ENCODE measurements around the gene ABHD12. TPM values are rescaled to one million over a fixed set of nuclear protein-coding genes. Genes with fewer than 3 reads are reported as not detected.

The ABHD12 gene
- total RNA-seq, 2 donors from 2014 or later: 20.7 to 40.6 TPM

GRCh38 chr20:25351024-25351360 is 39.6 kb downstream of the ABHD12 start:
- Histone ChIP-seq H3K36me3 (no peaks in the 10 kb centered on the region), H3K27ac (no peak overlapping the region), H3K27me3 (no peaks in the 10 kb centered on the region), H3K4me1 (peaks cover 0 to under 1% of the 10 kb centered on the region in 2 donors), H3K4me3 (no peak overlapping the region), H3K9me3 (no peaks in the 10 kb centered on the region)
- no peak for DNase-seq (ENCODE audit: low spot score)
- TF ChIP-seq CTCF (IDR thresholded peaks at IDR 0.05): no peak

- Histone ChIP-seq H3K36me3 (no peaks in the 10 kb centered on the region), H3K4me3 (no peak overlapping the region), H3K27me3 (no peaks in the 10 kb centered on the region), H3K9me3 (no peaks in the 10 kb centered on the region), H3K27ac (no peak overlapping the region), H3K4me1 (no peaks in the 10 kb centered on the region)
- no peak for TF ChIP-seq CTCF (IDR thresholded peaks at IDR 0.05)
- no peak for DNase-seq (ENCODE audit: low spot score)
Measured at GRCh38 chr20:25346349-25346748, 44.3 kb downstream of the ABHD12 start.

- TF ChIP-seq CTCF (IDR thresholded peaks at IDR 0.05): no peak
- Histone ChIP-seq H3K27me3 (no peaks in the 10 kb centered on the region), H3K36me3 (no peaks in the 10 kb centered on the region), H3K9me3 (no peaks in the 10 kb centered on the region), H3K4me3 (no peak overlapping the region), H3K27ac (no peak overlapping the region), H3K4me1 (no peaks in the 10 kb centered on the region)
- DNase-seq (ENCODE audit: low spot score): no peak
Measured at GRCh38 chr20:25345721-25346120, 44.9 kb downstream of the ABHD12 start.

DNA sequence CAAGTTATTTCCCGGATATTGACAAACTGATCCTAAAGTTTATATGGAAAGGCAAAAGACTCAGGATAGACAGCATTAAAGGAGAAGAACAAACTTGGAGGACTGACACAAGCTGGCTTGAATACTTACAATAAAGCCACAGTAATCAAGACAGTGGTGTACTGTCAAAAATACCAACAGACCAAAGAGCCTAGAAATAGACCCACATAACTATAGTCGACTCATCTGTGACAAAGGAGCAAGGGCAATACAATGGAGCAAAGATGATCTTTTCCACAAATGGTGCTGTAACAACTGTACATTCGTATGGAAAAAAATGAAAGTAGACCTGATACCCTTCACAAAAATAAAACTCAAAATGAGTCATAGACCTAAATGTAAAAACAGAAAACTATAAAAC is 46.0 kb downstream of the ABHD12 start:
- TF ChIP-seq CTCF (IDR thresholded peaks at IDR 0.05): no peak
- Histone ChIP-seq H3K27ac (no peak overlapping the region), H3K4me1 (no peaks in the 10 kb centered on the region)

DNA sequence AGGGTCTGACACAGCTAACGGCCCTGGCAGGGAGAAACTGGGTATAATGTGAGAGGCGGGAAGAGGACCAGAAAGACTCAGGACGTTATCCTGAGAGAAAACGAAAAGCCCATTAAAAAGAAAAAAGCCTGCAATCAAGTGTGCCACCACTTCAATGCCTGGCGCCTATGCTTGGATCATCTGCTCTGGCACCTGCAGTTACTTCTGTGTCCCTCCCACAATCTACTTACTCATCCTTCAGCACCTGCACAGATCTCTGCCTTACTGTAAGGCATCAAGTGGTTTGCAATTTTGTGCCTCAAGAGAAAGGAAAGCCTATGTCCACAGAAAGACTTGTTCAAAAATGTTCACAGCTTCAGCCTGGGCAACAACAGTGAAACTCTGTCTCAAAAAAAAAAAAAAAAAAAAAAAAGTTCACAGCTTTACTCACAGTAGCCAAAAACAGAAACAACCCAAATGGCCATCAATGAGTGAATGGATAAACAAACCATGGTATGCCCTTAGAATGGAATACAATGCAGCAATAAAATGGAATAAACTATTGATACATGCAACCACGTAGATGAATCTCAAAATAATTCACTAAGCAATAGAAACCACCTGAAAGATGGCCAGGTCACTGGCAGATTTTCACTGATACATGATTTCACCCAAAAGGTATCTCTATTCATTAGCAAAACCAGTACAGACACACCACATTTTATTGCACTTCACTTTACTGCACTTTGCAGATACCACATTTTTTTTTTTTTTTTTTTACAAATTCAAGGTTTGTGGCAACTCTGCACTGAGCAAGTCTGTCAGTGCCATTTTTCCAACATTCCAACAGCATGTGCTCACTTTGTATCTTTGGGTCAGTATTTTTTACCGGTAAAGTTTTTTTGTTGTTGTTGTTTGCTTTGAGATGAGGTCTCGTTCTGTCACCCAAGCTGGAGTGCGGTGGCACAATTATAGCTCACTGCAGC is 48.6 kb downstream of the ABHD12 start:
- H3K27ac ChIP-seq: no peak overlapping the region
- H3K4me1 ChIP-seq: no peaks in the 10 kb centered on the region
- H3K9me3 ChIP-seq: no peaks in the 10 kb centered on the region
- DNase-seq (ENCODE audit: low spot score): no peak
- no peak for TF ChIP-seq CTCF (IDR thresholded peaks at IDR 0.05)
- H3K4me3 ChIP-seq: no peak overlapping the region
- H3K27me3 ChIP-seq: no peaks in the 10 kb centered on the region
- H3K36me3 ChIP-seq: no peaks in the 10 kb centered on the region

More for the DNA sequence above, 46.0 kb downstream of the ABHD12 start:
- Histone ChIP-seq H3K9me3 (no peaks in the 10 kb centered on the region), H3K27me3 (no peaks in the 10 kb centered on the region), H3K36me3 (no peaks in the 10 kb centered on the region), H3K4me3 (no peak overlapping the region)
- DNase-seq (ENCODE audit: low spot score): no peak
